Measurements from ENCODE around the gene PATJ. TPM values are rescaled to one million over a fixed set of nuclear protein-coding genes. Genes with fewer than 3 reads are reported as not detected.
"Not testable (repeated sequence)": the region's sequence is repeated elsewhere in the genome, so short reads cannot be mapped to it uniquely, and the experiment has no call there.

Gene PATJ
- total RNA-seq, 2 experiments from 2014 or later: 14.8 to 16.4 TPM

DNA sequence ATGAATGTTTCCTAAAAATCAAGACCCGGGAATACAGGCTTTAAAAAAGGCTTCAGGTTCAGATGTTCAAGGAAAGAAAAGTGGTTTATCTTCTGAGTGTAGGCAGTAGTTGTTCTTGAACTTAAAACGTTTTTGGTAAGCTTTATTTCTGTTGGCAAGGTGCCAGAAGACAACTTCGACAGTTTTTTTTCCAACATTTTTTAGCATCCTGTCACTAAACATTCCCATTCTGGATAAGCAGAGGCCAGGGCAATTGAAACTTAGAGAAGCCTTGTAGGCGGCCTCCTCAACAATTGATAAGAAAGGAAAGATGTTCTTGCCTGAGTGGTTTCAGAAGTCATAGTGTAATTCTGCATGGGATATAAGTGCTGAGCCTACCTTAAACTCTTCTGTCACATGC, 66.7 kb downstream of the PATJ start:
- no peak for DNase-seq
- Mint-ChIP-seq H3K9me3 (no peaks in the 10 kb centered on the region), H3K27ac (no peak overlapping the region), H3K4me3 (no peak overlapping the region), H3K4me1 (no peaks in the 10 kb centered on the region), H3K27me3 (no peaks in the 10 kb centered on the region), H3K36me3 (ENCODE audit: low read depth) (peaks cover 4% of the 10 kb centered on the region)
- CTCF ChIA-PET: no interaction called here
- POLR2A ChIA-PET: no interaction called here

DNA sequence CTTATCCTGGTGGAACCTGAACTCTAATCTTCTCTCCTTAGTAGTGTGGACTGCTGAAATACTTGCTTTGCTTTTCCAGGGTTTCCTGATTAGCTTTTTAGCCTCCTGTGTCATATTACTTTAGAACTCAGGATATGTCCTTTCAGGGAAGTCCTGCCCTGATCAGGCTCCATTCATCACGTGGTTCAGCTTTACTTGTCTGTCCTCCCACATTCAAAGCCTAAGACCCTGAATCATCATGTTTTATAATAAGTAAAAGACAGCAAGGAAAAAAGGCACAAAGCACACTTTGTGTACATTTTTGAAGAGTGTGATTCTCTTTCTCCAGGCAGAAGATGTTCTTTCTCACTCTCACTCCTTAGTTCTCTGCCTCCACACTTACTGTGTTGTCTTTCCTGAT, 70.6 kb downstream of the PATJ start:
- no peak overlapping the region for H3K4me3 Mint-ChIP-seq
- H3K36me3 Mint-ChIP-seq (ENCODE audit: low read depth): no peaks in the 10 kb centered on the region
- H3K9me3 Mint-ChIP-seq: no peaks in the 10 kb centered on the region
- H3K4me1 Mint-ChIP-seq: no peaks in the 10 kb centered on the region
- ChIA-PET POLR2A (no interaction called here), CTCF (no interaction called here)
- H3K27ac Mint-ChIP-seq: no peak overlapping the region
- no peak for DNase-seq
- H3K27me3 Mint-ChIP-seq: no peaks in the 10 kb centered on the region

- ChIA-PET CTCF (interaction anchor here (1.3 kb wide), 1 partner anchor 9 kb away, joined by 4 read pairs; no protein-coding TSS in a partner anchor), POLR2A (no interaction called here)
- no peaks in the 10 kb centered on the region for H3K4me1 Mint-ChIP-seq
- no peak overlapping the region for H3K4me3 Mint-ChIP-seq
- H3K27ac Mint-ChIP-seq: no peak overlapping the region
- H3K36me3 Mint-ChIP-seq (ENCODE audit: low read depth): peaks cover 5% of the 10 kb centered on the region
- no peaks in the 10 kb centered on the region for H3K9me3 Mint-ChIP-seq
- DNase-seq: no peak
- H3K27me3 Mint-ChIP-seq: no peaks in the 10 kb centered on the region
These were observed 73.9 kb downstream of the PATJ start for GRCh38 chr1:61816191-61816590.

DNA sequence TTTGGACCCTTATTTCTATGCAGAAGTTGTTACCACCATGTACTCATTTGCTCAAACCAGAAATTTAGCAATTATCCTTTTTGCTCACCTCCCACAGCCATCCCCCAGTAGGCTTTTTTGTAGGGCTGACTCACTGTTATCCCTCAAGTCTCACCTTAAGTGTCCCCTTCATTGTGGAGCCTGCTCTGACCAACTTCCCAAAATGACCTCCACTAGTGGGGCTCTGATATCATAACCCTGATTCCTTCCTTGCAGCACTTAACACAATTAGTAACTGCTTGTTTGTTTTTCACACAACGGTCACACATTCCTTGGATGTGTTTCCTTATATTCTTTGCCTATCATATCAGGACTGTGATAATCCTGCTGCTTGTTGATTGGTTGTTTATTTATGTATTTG, 76.7 kb downstream of the PATJ start:
- H3K4me3 Mint-ChIP-seq: no peak overlapping the region
- POLR2A ChIA-PET: no interaction called here
- peaks cover 14% of the 10 kb centered on the region for H3K36me3 Mint-ChIP-seq (ENCODE audit: low read depth)
- CTCF ChIA-PET: interaction anchor here (0.8 kb wide), 1 partner anchor 44 kb away, joined by 3 read pairs; no protein-coding TSS in a partner anchor
- no peaks in the 10 kb centered on the region for H3K9me3 Mint-ChIP-seq
- no peaks in the 10 kb centered on the region for H3K27me3 Mint-ChIP-seq
- DNase-seq: no peak
- no peaks in the 10 kb centered on the region for H3K4me1 Mint-ChIP-seq
- no peak overlapping the region for H3K27ac Mint-ChIP-seq

- Mint-ChIP-seq H3K27me3 (no peaks in the 10 kb centered on the region), H3K36me3 (ENCODE audit: low read depth) (peaks cover 14% of the 10 kb centered on the region), H3K27ac (no peak overlapping the region), H3K4me3 (no peak overlapping the region), H3K4me1 (no peaks in the 10 kb centered on the region), H3K9me3 (no peaks in the 10 kb centered on the region)
- DNase-seq: no peak
- POLR2A ChIA-PET: no interaction called here
- CTCF ChIA-PET: interaction anchor here (0.8 to 1.2 kb wide), 2 partner anchors 44 to 104 kb away, joined by 3 read pairs; no protein-coding TSS in a partner anchor
These were observed 77.1 kb downstream of the PATJ start for GRCh38 chr1:61819421-61819820.

DNA sequence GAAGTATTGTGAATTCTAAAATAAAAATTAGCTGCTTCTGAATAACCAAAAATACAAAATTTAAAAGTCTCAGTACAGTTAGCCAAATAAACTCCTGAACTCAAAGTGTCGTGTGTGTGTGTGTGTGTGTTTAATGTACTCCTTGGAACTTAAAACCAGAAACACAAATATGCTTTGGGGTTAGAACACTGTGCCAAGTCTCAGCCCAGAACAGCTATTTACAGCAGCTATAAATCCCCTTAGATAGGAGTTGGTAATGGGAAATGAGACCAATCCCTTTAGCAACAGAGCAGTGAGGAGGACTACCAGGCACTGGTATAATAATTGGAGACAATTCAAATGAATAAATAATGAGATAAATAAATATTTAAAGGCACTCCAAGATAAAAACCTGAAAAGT, 83.1 kb downstream of the PATJ start:
- CTCF ChIA-PET: no interaction called here
- Mint-ChIP-seq H3K4me3 (no peak overlapping the region), H3K9me3 (no peaks in the 10 kb centered on the region), H3K36me3 (ENCODE audit: low read depth) (peaks cover 30% of the 10 kb centered on the region), H3K27ac (no peak overlapping the region), H3K4me1 (no peaks in the 10 kb centered on the region), H3K27me3 (no peaks in the 10 kb centered on the region)
- POLR2A ChIA-PET: no interaction called here
- no peak for DNase-seq

GRCh38 chr1:61828805-61829204, 86.5 kb downstream of the PATJ start:
- H3K4me3 Mint-ChIP-seq: no peak overlapping the region
- H3K4me1 Mint-ChIP-seq: no peaks in the 10 kb centered on the region
- no peak for DNase-seq

GRCh38 chr1:61836649-61837048, 94.4 kb downstream of the PATJ start:
- H3K27me3 Mint-ChIP-seq: no peaks in the 10 kb centered on the region
- H3K27ac Mint-ChIP-seq: no peak overlapping the region
- no peaks in the 10 kb centered on the region for H3K36me3 Mint-ChIP-seq (ENCODE audit: low read depth)
- no peak for DNase-seq
- CTCF ChIA-PET: no interaction called here
- no peaks in the 10 kb centered on the region for H3K4me1 Mint-ChIP-seq
- POLR2A ChIA-PET: no interaction called here
- no peaks in the 10 kb centered on the region for H3K9me3 Mint-ChIP-seq
- H3K4me3 Mint-ChIP-seq: no peak overlapping the region

More at GRCh38 chr1:61828805-61829204, 86.5 kb downstream of the PATJ start:
- Mint-ChIP-seq H3K27me3 (no peaks in the 10 kb centered on the region), H3K9me3 (no peaks in the 10 kb centered on the region), H3K27ac (no peak overlapping the region), H3K36me3 (ENCODE audit: low read depth) (peaks cover 17% of the 10 kb centered on the region)
- CTCF ChIA-PET: no interaction called here
- POLR2A ChIA-PET: no interaction called here

- H3K27me3 Mint-ChIP-seq; H3K36me3 Mint-ChIP-seq (ENCODE audit: low read depth); H3K4me1 Mint-ChIP-seq; H3K27ac Mint-ChIP-seq; H3K9me3 Mint-ChIP-seq; POLR2A ChIA-PET; CTCF ChIA-PET; DNase-seq; H3K4me3 Mint-ChIP-seq: not testable (repeated sequence)
These were observed 95.3 kb downstream of the PATJ start for GRCh38 chr1:61837607-61838006.

GRCh38 chr1:61839679-61840078, 97.4 kb downstream of the PATJ start:
- no peaks in the 10 kb centered on the region for H3K36me3 Mint-ChIP-seq (ENCODE audit: low read depth)
- no peak overlapping the region for H3K4me3 Mint-ChIP-seq
- ChIA-PET CTCF (no interaction called here), POLR2A (no interaction called here)
- peaks cover 3% of the 10 kb centered on the region for H3K4me1 Mint-ChIP-seq
- H3K27ac Mint-ChIP-seq: no peak overlapping the region
- no peaks in the 10 kb centered on the region for H3K27me3 Mint-ChIP-seq
- H3K9me3 Mint-ChIP-seq: no peaks in the 10 kb centered on the region
- DNase-seq: no peak

DNA sequence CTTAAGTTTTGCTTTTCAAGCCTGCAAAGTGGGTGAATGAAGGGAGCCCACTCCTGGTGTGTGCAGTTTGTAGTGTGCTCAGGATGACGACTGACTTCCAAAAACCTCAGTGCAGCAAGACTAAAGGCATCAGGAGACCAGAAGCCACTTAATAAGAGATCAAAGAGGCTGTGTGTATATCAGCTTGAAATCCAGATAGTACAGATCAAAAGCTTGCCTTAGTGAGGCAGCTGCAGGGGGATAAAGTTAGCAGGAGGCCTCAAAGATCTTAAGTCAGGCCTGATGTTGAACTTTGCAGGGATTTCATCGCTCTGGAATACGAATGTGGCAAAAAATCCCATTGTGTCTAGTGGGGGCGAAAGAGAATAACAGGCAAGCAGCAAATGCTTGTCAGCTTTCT, 99.8 kb downstream of the PATJ start:
- peaks cover 3% of the 10 kb centered on the region for H3K4me1 Mint-ChIP-seq
- no peaks in the 10 kb centered on the region for H3K9me3 Mint-ChIP-seq
- H3K27ac Mint-ChIP-seq: no peak overlapping the region
- no peak for DNase-seq
- CTCF ChIA-PET: no interaction called here
- no peak overlapping the region for H3K4me3 Mint-ChIP-seq
- POLR2A ChIA-PET: interaction anchor here (0.6 kb wide), 1 partner anchor 1582 kb away, joined by 4 read pairs; no protein-coding TSS in a partner anchor
- H3K27me3 Mint-ChIP-seq: no peaks in the 10 kb centered on the region
- H3K36me3 Mint-ChIP-seq (ENCODE audit: low read depth): no peaks in the 10 kb centered on the region

DNA sequence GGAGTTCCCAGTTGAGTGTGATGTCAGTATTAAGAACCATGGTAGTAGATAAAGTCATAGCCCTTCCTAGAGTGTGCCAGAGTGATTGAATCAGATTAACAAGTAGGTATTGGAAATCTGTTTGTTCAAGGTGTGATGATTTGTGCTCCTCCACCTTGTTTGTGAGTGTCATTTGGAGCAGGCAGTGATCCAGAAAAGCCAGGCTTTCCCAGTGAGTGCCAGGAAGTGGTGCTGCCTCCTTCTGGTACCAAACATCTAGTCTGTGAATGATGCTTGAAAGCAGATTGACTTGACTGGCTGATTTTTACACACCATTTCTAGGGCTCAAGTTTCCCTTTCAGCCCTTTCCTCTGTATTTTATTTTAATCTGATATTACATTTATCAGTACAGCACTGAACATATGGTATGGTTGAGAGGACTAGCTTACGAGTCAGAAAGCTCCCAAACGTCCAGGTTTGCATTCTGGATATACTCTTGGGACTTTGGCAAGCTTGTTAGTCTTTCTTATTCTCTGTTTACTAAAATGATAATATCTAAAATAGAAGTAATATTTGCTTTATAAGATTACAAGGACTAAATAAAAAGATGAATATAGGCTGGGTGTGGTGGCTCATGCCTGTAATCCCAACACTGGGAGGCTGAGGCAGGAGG, 100.7 kb downstream of the PATJ start:
- Mint-ChIP-seq H3K27ac (no peak overlapping the region), H3K9me3 (no peaks in the 10 kb centered on the region), H3K4me3 (no peak overlapping the region), H3K27me3 (no peaks in the 10 kb centered on the region), H3K36me3 (ENCODE audit: low read depth) (no peaks in the 10 kb centered on the region), H3K4me1 (peaks cover 3% of the 10 kb centered on the region)
- DNase-seq: no peak
- CTCF ChIA-PET: interaction anchor here (0.6 to 1.3 kb wide), 2 partner anchors 12 to 642 kb away, joined by 3 read pairs; no protein-coding TSS in a partner anchor
- POLR2A ChIA-PET: no interaction called here

DNA sequence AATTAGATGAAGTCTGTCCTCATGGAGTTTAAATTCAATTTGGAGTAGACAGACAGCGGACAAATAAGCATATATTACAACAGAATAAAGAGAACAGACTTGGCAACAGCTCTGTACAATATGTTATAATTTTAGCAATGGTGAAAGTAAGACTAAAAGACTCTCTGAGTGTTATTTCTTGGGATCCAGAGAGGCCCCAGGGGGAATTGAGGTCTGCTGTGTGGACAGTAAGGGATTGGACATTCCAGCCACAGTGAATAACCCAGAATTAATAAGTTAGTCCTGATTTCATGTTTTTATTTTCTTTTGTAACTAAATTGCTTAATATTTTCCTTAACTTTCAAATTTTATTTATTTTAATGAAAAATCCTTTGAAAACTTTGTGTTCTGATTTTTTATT, 101.7 kb downstream of the PATJ start:
- H3K4me3 Mint-ChIP-seq: no peak overlapping the region
- ChIA-PET CTCF (interaction anchor here (0.6 to 1.3 kb wide), 2 partner anchors 11 to 14 kb away, joined by 3 to 4 read pairs; no protein-coding TSS in a partner anchor), POLR2A (no interaction called here)
- no peaks in the 10 kb centered on the region for H3K27me3 Mint-ChIP-seq
- H3K36me3 Mint-ChIP-seq (ENCODE audit: low read depth): no peaks in the 10 kb centered on the region
- DNase-seq: no peak
- no peaks in the 10 kb centered on the region for H3K9me3 Mint-ChIP-seq
- H3K4me1 Mint-ChIP-seq: peaks cover 3% of the 10 kb centered on the region
- no peak overlapping the region for H3K27ac Mint-ChIP-seq

DNA sequence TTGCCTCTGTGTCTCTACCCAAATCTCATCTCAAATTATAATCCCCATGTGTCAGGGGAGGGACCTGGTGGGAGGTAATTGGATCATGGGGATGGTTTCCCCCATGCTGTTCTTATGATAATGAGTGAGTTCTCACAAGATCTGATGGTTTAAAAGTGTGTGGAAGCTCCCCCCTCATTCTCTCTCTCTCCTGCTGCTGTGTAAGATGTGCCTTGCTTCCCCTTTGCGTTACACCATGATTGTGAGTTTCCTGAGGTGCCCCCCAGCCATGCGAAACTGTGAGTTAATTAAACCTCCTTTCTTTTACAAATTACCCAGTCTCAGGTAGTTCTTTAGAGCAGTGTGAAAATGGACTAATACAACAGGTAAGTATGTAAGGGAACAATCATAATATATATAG, 102.4 kb downstream of the PATJ start:
- H3K27me3 Mint-ChIP-seq: not testable (repeated sequence)

More for the DNA sequence above, 102.4 kb downstream of the PATJ start:
- CTCF ChIA-PET; H3K4me1 Mint-ChIP-seq; DNase-seq; H3K27ac Mint-ChIP-seq; H3K9me3 Mint-ChIP-seq; POLR2A ChIA-PET; H3K36me3 Mint-ChIP-seq (ENCODE audit: low read depth); H3K4me3 Mint-ChIP-seq: not testable (repeated sequence)
